Measurements from ENCODE around the gene RNPS1. TPM values are rescaled to one million over a fixed set of nuclear protein-coding genes. Genes with fewer than 3 reads are reported as not detected.

Gene RNPS1
- total and polyA plus RNA-seq, 2 experiments from 2014 or later = 315 to 384 TPM

GRCh38 chr16:2228161-2228824 lies 39.6 kb downstream of the RNPS1 start:
- TF ChIP-seq ETS1 (IDR thresholded peaks at IDR 0.05) = no peak
- no peak for TF ChIP-seq ZNF462 (CRISPR knock-in tag; IDR thresholded peaks at IDR 0.05)
- no peak for TF ChIP-seq ZNF331 (CRISPR knock-in tag; IDR thresholded peaks at IDR 0.05; ENCODE audit: low read depth)
- no peak for TF ChIP-seq REST (IDR thresholded peaks at IDR 0.05; ENCODE audit: unreplicated experiment)
- no peak for TF ChIP-seq EZH2 (IDR thresholded peaks at IDR 0.05; ENCODE audit: low read depth, unreplicated experiment)
- TF ChIP-seq CREB1 (CRISPR knock-in tag; IDR thresholded peaks at IDR 0.05; ENCODE audit: low read depth) = no peak
- TF ChIP-seq ZNF114 (CRISPR knock-in tag; IDR thresholded peaks at IDR 0.05) = no peak
- TF ChIP-seq CTCF (conservative IDR thresholded peaks at IDR 0.05; ENCODE audit: low read depth in 2 of 2) = no peak
- no peak for TF ChIP-seq EZH2phosphoT487 (IDR thresholded peaks at IDR 0.05; ENCODE audit: unreplicated experiment)
- no peak for TF ChIP-seq POLR2AphosphoS5 (IDR thresholded peaks at IDR 0.05; ENCODE audit: low read depth)
- no peak for TF ChIP-seq NANOG (IDR thresholded peaks at IDR 0.05; ENCODE audit: borderline replicate concordance)
- TF ChIP-seq JUNB (IDR thresholded peaks at IDR 0.05; ENCODE audit: unreplicated experiment) = no peak
- no peak for TF ChIP-seq STAT1 (IDR thresholded peaks at IDR 0.05; ENCODE audit: unreplicated experiment)
- ATAC-seq = no peak
- H3K27ac Mint-ChIP-seq = no peak overlapping the region
- H2AFZ ChIP-seq = no peak overlapping the region
- H3K4me3 Mint-ChIP-seq = no peak overlapping the region
- H3K4me1 Mint-ChIP-seq = no peaks in the 10 kb centered on the region; the same call in 2 of the 3 replicates
- H3F3A ChIP-seq (replicated peaks; ENCODE audit: low read depth) = peaks cover 5% of the 10 kb centered on the region; the same call in 1 of the 2 replicates
- peaks cover 14% of the 10 kb centered on the region for H3K27me3 Mint-ChIP-seq (ENCODE audit: insufficient read depth, low read depth, poor library complexity)
- 0 out of 2 replicates have a peak, but pooled peaks cover 5% of the 10 kb centered on the region for H3K36me3 ChIP-seq (ENCODE audit: insufficient read depth)
- H4K20me1 ChIP-seq (replicated peaks; ENCODE audit: insufficient read depth) = peaks cover 5% of the 10 kb centered on the region
- peaks cover 44% of the 10 kb centered on the region for H3K79me2 ChIP-seq (replicated peaks; ENCODE audit: insufficient read depth)
- no peaks in the 10 kb centered on the region for H3K9me2 ChIP-seq (ENCODE audit: insufficient read depth)
- peaks cover 6% of the 10 kb centered on the region; the same call in 2 of the 3 replicates for H3K36me3 Mint-ChIP-seq (ENCODE audit: low read depth)
- no peak overlapping the region for H3K27ac ChIP-seq (ENCODE audit: low read depth)
- H3K4me1 ChIP-seq (ENCODE audit: insufficient read depth) = no peaks in the 10 kb centered on the region; the same call in 1 of the 2 replicates
- DNase-seq (ENCODE audit: low spot score) = no peak
- no peaks in the 10 kb centered on the region for H3K9me3 Mint-ChIP-seq
- H3K27me3 ChIP-seq (ENCODE audit: insufficient read depth) = no peaks in the 10 kb centered on the region
- no peak overlapping the region for H3K4me3 ChIP-seq
- no peak overlapping the region for H3K4me2 ChIP-seq

Measured in GM23338 (cell line).